ENCODE data around the gene MRGPRD.

MRGPRD gene

GRCh38 chr11:68946416-68947090 lies 34.2 kb downstream of the MRGPRD start:
- POLR2A ChIA-PET = interaction anchor here (1.3 kb wide), 1 partner anchor 64 kb away, joined by 4 read pairs; no protein-coding TSS in a partner anchor
- TF ChIP-seq CTCF (IDR thresholded peaks at IDR 0.05; ENCODE audit: insufficient read depth, low read length, missing control alignments) = no peak
- CTCF ChIA-PET = no interaction called here
- no peak overlapping the region for H3K4me3 ChIP-seq (ENCODE audit: low read depth, low read length)
- DNase-seq (ENCODE audit: low read depth, low spot score) = peak; percentile 52

GRCh38 chr11:68942751-68943271 lies 38.0 kb downstream of the MRGPRD start:
- no peak for DNase-seq (ENCODE audit: low read depth, low spot score)
- CTCF ChIA-PET = interaction anchor here (0.9 to 1.4 kb wide), 3 partner anchors 14 to 101 kb away, joined by 3 to 5 read pairs (median 3); no protein-coding TSS in a partner anchor

GRCh38 chr11:68942095-68942620 lies 38.6 kb downstream of the MRGPRD start:
- no peak overlapping the region for H3K4me3 ChIP-seq (ENCODE audit: low read depth, low read length)
- POLR2A ChIA-PET = no interaction called here
- TF ChIP-seq CTCF (IDR thresholded peaks at IDR 0.05; ENCODE audit: insufficient read depth, low read length, missing control alignments) = no peak
- DNase-seq (ENCODE audit: low read depth, low spot score) = no peak
- CTCF ChIA-PET = interaction anchor here (0.9 to 1.4 kb wide), 3 partner anchors 13 to 102 kb away, joined by 3 to 5 read pairs (median 3); no protein-coding TSS in a partner anchor

More at GRCh38 chr11:68942751-68943271, 38.0 kb downstream of the MRGPRD start:
- no peak overlapping the region for H3K4me3 ChIP-seq (ENCODE audit: low read depth, low read length)
- TF ChIP-seq CTCF (IDR thresholded peaks at IDR 0.05; ENCODE audit: insufficient read depth, low read length, missing control alignments) = no peak
- POLR2A ChIA-PET = no interaction called here

- CTCF ChIA-PET = interaction anchor here (1.4 kb wide), 2 partner anchors 29 to 103 kb away, joined by 3 to 5 read pairs; no protein-coding TSS in a partner anchor
- POLR2A ChIA-PET = no interaction called here
These were observed 39.3 kb downstream of the MRGPRD start for GRCh38 chr11:68941324-68942094.

GRCh38 chr11:68940651-68941323 lies 40.0 kb downstream of the MRGPRD start:
- ChIA-PET CTCF (interaction anchor here (1.4 kb wide), 1 partner anchor 29 kb away, joined by 3 read pairs; no protein-coding TSS in a partner anchor), POLR2A (no interaction called here)
- TF ChIP-seq CTCF (IDR thresholded peaks at IDR 0.05; ENCODE audit: insufficient read depth, low read length, missing control alignments) = no peak
- no peak for DNase-seq (ENCODE audit: low read depth, low spot score)
- no peak overlapping the region for H3K4me3 ChIP-seq (ENCODE audit: low read depth, low read length)

More at GRCh38 chr11:68941324-68942094, 39.3 kb downstream of the MRGPRD start:
- no peak for TF ChIP-seq CTCF (IDR thresholded peaks at IDR 0.05; ENCODE audit: insufficient read depth, low read length, missing control alignments)
- DNase-seq (ENCODE audit: low read depth, low spot score) = no peak
- H3K4me3 ChIP-seq (ENCODE audit: low read depth, low read length) = no peak overlapping the region

All from AG04449 (cell line).